Measurements from ENCODE around the gene CCDC134.

DNA sequence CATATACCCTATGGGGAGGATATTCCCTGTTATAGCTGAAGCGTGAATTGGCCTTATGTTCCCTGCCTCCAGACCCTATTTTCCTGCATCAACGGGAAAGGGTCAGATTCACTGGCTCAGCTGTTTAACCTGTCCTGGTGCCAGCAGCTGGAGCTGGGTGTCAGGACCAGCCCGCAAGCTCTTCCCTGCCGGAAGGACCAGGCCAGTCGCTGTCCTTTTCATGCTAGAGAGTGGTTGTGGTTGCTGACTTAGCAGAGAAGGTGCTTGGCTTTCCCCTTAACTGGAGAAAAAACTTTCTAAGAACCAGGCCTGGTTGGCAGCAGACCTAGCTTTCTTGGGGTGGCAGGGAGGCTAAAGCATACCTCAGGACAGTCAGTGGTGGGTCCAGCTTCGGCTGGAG lies 27.2 kb downstream of the CCDC134 start:
- TF ChIP-seq, protein P1, sequence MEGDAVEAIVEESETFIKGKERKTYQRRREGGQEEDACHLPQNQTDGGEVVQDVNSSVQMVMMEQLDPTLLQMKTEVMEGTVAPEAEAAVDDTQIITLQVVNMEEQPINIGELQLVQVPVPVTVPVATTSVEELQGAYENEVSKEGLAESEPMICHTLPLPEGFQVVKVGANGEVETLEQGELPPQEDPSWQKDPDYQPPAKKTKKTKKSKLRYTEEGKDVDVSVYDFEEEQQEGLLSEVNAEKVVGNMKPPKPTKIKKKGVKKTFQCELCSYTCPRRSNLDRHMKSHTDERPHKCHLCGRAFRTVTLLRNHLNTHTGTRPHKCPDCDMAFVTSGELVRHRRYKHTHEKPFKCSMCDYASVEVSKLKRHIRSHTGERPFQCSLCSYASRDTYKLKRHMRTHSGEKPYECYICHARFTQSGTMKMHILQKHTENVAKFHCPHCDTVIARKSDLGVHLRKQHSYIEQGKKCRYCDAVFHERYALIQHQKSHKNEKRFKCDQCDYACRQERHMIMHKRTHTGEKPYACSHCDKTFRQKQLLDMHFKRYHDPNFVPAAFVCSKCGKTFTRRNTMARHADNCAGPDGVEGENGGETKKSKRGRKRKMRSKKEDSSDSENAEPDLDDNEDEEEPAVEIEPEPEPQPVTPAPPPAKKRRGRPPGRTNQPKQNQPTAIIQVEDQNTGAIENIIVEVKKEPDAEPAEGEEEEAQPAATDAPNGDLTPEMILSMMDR (optimal IDR thresholded peaks at IDR 0.05 in 1 of 3, IDR thresholded peaks at IDR 0.05 in 1 of 3, conservative IDR thresholded peaks at IDR 0.05 in 1 of 3; ENCODE audit: extremely low read depth in 1 of 3, insufficient read depth in 2 of 3, low read length in 3 of 3) = no peak
- no peak for TF ChIP-seq EZH2 (IDR thresholded peaks at IDR 0.05; ENCODE audit: low read length)

All from keratinocyte (primary cell).